ENCODE results near the gene GPX7.

GPX7 gene

DNA sequence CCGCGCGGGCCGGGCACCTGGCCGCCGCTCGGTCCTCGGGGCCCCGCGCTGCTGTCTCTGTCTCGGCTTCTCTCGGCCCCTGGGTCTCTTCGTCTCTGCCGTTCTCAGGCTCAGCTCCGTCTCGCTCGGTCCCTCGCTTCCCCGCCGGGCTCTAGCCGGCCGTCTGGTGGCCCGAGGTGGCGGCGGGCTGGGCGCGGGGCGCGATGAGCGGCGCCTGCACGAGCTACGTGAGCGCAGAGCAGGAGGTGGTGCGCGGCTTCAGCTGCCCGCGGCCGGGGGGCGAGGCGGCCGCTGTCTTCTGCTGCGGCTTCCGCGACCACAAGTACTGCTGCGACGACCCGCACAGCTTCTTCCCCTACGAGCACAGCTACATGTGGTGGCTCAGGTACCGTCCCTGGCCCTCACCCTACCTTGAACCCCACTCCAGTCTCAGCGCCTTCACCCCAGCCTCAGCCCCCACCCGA lies 31.2 kb downstream of the GPX7 start:
- no peak overlapping the region for H3K27ac ChIP-seq (replicated peaks)
- no peak for DNase-seq (ENCODE audit: low read depth in 1 of 2, low spot score in 1 of 2)
- H3K4me3 ChIP-seq (replicated peaks; ENCODE audit: insufficient read depth, low read length), result no peak overlapping the region
- TF ChIP-seq REST (IDR thresholded peaks at IDR 0.05; ENCODE audit: insufficient replicate concordance, low read depth) (no peak), GABPA (IDR thresholded peaks at IDR 0.05; ENCODE audit: low read depth) (no peak), SPI1 (IDR thresholded peaks at IDR 0.05; ENCODE audit: borderline replicate concordance, low read depth) (no peak), CTCF (IDR thresholded peaks at IDR 0.05; ENCODE audit: insufficient read depth, low read length) (no peak), POLR2AphosphoS5 (IDR thresholded peaks at IDR 0.05; ENCODE audit: low read depth) (no peak)
- H3K27me3 ChIP-seq (ENCODE audit: insufficient read depth, poor library complexity, severe bottlenecking), result no peaks in the 10 kb centered on the region

- no peaks in the 10 kb centered on the region for H3K27me3 ChIP-seq (ENCODE audit: insufficient read depth, poor library complexity, severe bottlenecking)
- DNase-seq (ENCODE audit: low read depth in 1 of 2, low spot score in 1 of 2), result no peak
- no peak for TF ChIP-seq GABPA (IDR thresholded peaks at IDR 0.05; ENCODE audit: low read depth)
- no peak for TF ChIP-seq REST (IDR thresholded peaks at IDR 0.05; ENCODE audit: insufficient replicate concordance, low read depth)
- no peak for TF ChIP-seq CTCF (IDR thresholded peaks at IDR 0.05; ENCODE audit: insufficient read depth, low read length)
- TF ChIP-seq POLR2AphosphoS5 (IDR thresholded peaks at IDR 0.05; ENCODE audit: low read depth), result no peak
- TF ChIP-seq SPI1 (IDR thresholded peaks at IDR 0.05; ENCODE audit: borderline replicate concordance, low read depth), result no peak
- H3K27ac ChIP-seq (replicated peaks), result no peak overlapping the region
- H3K4me3 ChIP-seq (replicated peaks; ENCODE audit: insufficient read depth, low read length), result no peak overlapping the region
These were observed 31.9 kb downstream of the GPX7 start for GRCh38 chr1:52634111-52634510.

GRCh38 chr1:52635321-52636089 lies 33.3 kb downstream of the GPX7 start:
- no peaks in the 10 kb centered on the region for H3K27me3 ChIP-seq (ENCODE audit: insufficient read depth, poor library complexity, severe bottlenecking)
- peak overlapping the region; percentile 96 for H3K27ac ChIP-seq (replicated peaks)
- H3K4me3 ChIP-seq (replicated peaks; ENCODE audit: insufficient read depth, low read length), result no peak overlapping the region
- no peak for TF ChIP-seq CTCF (IDR thresholded peaks at IDR 0.05; ENCODE audit: insufficient read depth, low read length)
- no peak for TF ChIP-seq POLR2AphosphoS5 (IDR thresholded peaks at IDR 0.05; ENCODE audit: low read depth)
- TF ChIP-seq SPI1 (IDR thresholded peaks at IDR 0.05; ENCODE audit: borderline replicate concordance, low read depth), result no peak
- TF ChIP-seq REST (IDR thresholded peaks at IDR 0.05; ENCODE audit: insufficient replicate concordance, low read depth), result no peak
- TF ChIP-seq GABPA (IDR thresholded peaks at IDR 0.05; ENCODE audit: low read depth), result no peak
- no peak for DNase-seq (ENCODE audit: low read depth in 1 of 2, low spot score in 1 of 2)

All from HL-60 (cell line).